GM18517 (cell line): ENCODE data around the gene RAB1A.
"Not testable (repeated sequence)": the region's sequence is repeated elsewhere in the genome, so short reads cannot be mapped to it uniquely, and the experiment has no call there.

Source experiments
- ATAC-seq: cut with Tn5 transposase; IDR thresholded peaks from one replicate; pipeline ENCODE4 v1.9.1; 2021; ENCODE audit warnings: mild to moderate bottlenecking, moderate library complexity; ENCODE audit not compliant: unreplicated experiment

The RAB1A gene

DNA sequence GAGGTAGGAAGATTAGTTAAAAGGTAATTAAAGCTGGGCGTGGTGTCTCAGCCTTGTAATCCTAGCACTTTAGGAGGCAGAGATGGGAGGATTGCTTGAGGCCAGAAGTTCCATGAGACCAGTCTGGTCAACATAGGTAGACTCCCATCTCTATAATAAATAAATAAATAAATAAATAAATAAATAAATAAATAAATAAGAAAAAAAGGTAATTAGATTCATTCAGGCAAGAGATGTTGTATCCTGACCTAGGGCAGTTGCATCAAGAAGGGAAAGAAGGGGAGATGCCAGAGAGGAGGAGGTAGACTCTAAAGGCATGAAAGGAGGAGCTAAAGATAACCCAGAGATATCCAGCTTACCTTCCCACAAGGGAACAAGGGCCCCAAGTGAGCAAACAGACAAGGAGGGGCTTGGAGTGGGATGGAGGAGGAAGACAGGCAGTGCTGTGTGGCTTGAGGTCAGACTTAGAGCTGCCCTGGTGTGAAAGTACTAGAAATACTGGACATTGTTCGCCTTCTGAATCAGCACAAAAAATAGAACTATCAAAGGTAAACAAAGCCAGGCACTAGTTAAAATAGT, 7.4 kb upstream of the RAB1A start:
- no peak for ATAC-seq

- no peak for ATAC-seq
Observed at GRCh38 chr2:65136253-65136652, 6.3 kb upstream of the RAB1A start.

GRCh38 chr2:65134158-65134557, 4.3 kb upstream of the RAB1A start:
- no peak for ATAC-seq

DNA sequence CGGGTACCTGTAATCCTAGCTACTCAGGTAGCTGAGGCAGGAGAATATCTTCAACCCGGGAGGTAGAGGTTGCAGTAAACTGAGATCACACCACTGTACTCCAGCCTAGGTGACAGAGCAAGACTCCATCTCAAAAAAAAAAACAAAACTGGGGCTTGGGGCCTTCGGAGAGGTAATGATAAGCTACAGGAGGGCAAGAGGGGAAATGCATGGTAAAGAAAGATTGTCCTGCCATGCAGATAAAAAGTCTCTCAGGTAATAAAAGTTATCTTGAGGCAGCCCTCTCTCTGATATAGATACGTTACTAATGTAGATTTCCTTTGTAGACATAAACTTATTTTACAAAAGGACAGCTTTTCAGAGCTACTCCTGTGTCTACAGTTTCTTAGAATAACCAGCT, 3.7 kb upstream of the RAB1A start:
- ATAC-seq = no peak

- ATAC-seq = not testable (repeated sequence)
Observed at GRCh38 chr2:65132930-65133329, 3.0 kb upstream of the RAB1A start.

- peak; percentile 19 for ATAC-seq
Observed at GRCh38 chr2:65130664-65131175, 814 bp upstream of the RAB1A start.

- ATAC-seq = no peak
Observed at GRCh38 chr2:65129286-65129825, 550 bp downstream of the RAB1A start.

- no peak for ATAC-seq
Observed at GRCh38 chr2:65128297-65129190, 1.4 kb downstream of the RAB1A start.

DNA sequence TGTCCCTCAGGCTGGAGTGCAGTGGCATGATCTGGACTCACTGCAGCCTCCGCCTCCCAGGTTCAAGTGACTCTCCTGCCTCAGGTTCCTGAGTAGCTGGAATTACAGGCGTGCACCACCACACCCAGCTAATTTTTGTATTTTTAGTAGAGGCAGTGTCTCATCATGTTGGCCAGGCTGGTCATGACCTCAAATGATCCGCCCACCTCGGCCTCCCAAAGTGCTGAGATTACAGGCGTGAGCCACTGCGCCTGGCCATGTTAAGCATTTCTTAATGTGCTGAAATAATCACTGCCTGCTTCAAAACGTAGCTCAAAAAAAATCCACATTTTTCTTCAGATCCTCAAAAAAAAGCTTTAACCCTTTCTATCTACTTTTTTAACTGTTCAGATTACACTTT, 4.4 kb downstream of the RAB1A start:
- not testable (repeated sequence) for ATAC-seq

GRCh38 chr2:65122313-65122712, 7.6 kb downstream of the RAB1A start:
- ATAC-seq = no peak

- ATAC-seq = no peak
Observed at GRCh38 chr2:65120990-65121693, 8.8 kb downstream of the RAB1A start.

- no peak for ATAC-seq
Observed at GRCh38 chr2:65116645-65117044, 13.3 kb downstream of the RAB1A start.

DNA sequence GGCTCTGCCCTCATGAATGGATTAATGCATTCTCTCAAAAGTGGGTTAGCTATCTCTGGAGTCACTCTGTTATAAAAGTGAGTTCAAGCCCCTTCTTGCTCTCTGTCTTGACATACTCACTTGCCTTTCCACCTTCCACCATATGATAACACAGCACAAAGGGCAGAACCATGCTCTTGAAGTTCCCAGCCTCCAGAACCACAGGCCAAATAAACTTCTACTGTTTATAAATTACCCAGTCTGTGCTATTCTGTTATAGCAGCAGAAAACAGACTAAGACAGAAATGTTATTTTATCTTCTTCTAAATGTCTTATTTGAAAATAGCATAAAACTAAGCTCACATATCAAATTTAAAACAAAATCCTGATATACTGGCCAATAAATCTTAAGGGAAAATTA, 15.0 kb downstream of the RAB1A start:
- ATAC-seq = no peak

- ATAC-seq = no peak
Observed at GRCh38 chr2:65113816-65114215, 16.1 kb downstream of the RAB1A start.

- ATAC-seq = no peak
Observed at GRCh38 chr2:65113229-65113628, 16.7 kb downstream of the RAB1A start.

DNA sequence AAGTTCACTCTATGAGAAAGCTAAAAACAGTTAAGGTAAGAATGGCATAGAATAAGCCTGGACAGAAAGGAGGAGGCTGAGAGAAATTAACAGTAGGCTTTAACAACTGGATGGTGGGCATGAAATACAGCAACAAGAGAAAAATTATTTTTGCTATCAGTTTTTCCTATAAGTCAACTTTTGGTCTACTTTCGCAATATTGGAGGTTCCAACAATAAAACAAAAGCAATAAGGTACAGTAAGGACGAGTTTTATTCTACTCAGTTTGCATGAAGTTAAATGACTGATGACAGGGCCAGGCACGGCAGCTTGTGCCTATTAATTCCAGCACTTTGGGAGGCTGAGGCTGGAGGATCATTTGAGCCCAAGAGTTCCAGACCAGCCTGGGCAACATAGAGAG, 17.3 kb downstream of the RAB1A start:
- ATAC-seq = no peak

DNA sequence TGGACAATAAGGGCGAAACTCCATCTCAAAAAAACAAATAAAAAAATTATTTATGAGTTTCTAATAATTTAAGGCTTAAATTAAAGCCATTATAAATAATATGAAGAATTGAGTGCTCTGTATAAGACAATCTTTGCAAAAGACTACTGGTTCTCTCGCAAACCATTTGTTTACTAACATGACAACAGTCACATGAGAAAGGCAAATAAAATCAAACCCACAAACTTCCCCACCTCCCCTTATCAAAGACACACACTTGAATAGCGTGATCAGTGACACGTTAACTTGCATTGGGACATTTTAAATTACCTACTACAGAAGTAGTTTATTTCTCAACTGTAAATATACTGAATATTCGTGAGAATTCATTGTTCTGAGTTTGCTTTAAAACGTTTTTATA, 21.1 kb downstream of the RAB1A start:
- no peak for ATAC-seq

- no peak for ATAC-seq
Observed at GRCh38 chr2:65107530-65107929, 22.4 kb downstream of the RAB1A start.

DNA sequence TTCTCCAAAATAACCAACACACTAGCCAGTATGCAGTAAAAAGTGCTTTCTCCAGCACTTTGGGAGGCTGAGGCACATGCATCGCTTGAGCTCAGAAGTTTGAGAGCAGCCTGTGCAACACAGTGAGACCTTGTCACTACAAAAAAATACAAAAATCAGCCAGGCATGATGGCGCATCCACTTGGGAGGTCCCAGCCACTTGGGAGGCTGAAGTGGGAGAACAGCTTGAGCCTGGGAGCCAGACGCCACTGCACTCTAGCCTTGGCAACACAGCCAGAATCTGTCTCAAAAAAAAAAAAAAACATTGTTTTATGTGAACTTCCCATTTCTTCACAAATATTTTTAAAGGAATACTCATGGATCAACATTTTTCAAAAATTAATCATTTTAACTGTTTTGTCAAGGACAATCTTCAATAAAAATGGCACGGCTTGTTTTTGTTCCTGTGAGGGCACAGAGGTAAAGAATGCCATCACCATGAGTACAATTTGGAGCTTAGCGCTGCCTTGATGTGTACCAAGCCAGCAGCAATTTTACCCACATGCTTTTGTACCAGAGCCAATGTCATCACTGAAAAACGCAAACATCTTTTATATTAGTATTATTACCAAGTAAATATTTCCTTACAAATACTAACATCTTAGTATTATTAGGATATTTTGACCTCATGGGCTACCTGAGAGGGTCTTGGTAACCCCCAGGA, 26.7 kb downstream of the RAB1A start:
- ATAC-seq = no peak

- no peak for ATAC-seq
Observed at GRCh38 chr2:65101071-65101470, 28.8 kb downstream of the RAB1A start.

DNA sequence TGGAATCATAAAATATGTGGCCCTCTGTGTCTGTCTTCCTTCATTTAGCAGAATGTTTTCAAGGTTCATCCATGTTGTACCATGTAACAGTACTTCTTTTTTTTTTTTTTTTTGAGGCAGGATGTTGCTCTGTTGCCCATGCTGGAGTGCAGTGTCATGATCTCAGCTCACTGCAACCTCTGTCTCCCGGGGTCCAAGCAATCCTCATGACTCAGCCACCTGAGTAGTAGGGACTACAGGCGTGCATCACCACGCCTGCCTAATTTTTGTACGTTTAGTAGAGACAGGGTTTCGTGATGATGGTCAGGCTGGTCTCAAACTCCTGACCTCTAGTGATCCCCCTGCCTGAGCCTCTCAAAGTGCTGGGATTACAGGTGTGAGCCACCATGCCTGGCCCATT, 31.2 kb downstream of the RAB1A start:
- ATAC-seq = no peak
